DND-41 (cell line): ENCODE data around the gene SPDYE2B.
"Not testable (repeated sequence)": the region's sequence is repeated elsewhere in the genome, so short reads cannot be mapped to it uniquely, and the experiment has no call there.

ENCODE experiments used
- CTCF ChIP-seq: IDR thresholded peaks from 2 replicates; pipeline ENCODE4 v1.5.1; 2012; ENCODE audit warnings: borderline replicate concordance, low read length, moderate library complexity, mild to moderate bottlenecking; ENCODE audit not compliant: poor library complexity, severe bottlenecking; ENCODE audit errors: extremely low read depth
- EZH2 ChIP-seq: IDR thresholded peaks from 3 replicates; pipeline ENCODE4 v1.6.1; 2012; ENCODE audit warnings: borderline replicate concordance, low read depth, mild to moderate bottlenecking, moderate library complexity, low read length, inconsistent platforms; ENCODE audit not compliant: severe bottlenecking

GRCh38 chr7:102614873-102615272 is 35.2 kb upstream of the SPDYE2B start:
- TF ChIP-seq EZH2, CTCF: not testable (repeated sequence)
